ENCODE measurements around the gene GPC5. TPM values are rescaled to one million over a fixed set of nuclear protein-coding genes. Genes with fewer than 3 reads are reported as not detected.

Gene GPC5
- total and polyA plus RNA-seq, 2 of the 13 experiments (the other 11 are each of a cell fraction or from before 2014, with no cell fraction given), result 0.02 to 0.07 TPM

DNA sequence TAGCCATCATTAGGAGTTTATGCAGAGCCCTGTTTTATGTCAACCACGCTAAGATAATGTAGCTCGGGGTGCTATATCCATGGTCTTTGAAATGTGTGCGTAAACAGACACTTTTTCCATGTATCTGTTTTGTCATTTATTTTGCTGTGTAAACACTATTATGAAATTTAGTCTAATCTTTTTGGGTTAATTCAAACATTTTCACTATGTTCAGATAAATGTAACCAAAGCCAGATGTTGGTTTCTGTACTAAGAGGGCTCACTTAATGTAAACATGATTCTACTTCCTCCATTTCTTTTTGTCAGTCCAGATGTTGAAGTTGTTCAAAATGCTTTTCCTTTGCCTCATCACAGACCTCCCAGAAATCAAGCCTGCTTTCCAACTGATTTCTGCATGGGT lies 1328.7 kb downstream of the GPC5 start:
- H2AFZ ChIP-seq (ENCODE audit: low read length), result no peak overlapping the region
- H3K27ac ChIP-seq (ENCODE audit: extremely low read length, insufficient read depth, low read length), result no peak overlapping the region
- H3K9me3 ChIP-seq (ENCODE audit: low read length), result no peaks in the 10 kb centered on the region
- WGBS (ENCODE audit: low lambda C conversion rate), result 2% methylated on average over 3 of the region's 3 CpGs
- ATAC-seq, result no peak
- no peaks in the 10 kb centered on the region for H3K79me2 ChIP-seq (ENCODE audit: insufficient read depth, low read length)
- no peaks in the 10 kb centered on the region for H3K4me1 ChIP-seq (ENCODE audit: insufficient read depth, low read length)
- FAIRE-seq, result no peak
- no peaks in the 10 kb centered on the region; a peak in 1 of 5 replicates for H3K27me3 ChIP-seq (ENCODE audit: control insufficient read depth in 1 of 2, insufficient read depth in 2 of 2, low read length in 2 of 2)
- H3K4me3 ChIP-seq (replicated peaks in 1 of 3; ENCODE audit: insufficient read depth in 1 of 3, low read depth in 2 of 3, low read length in 3 of 3), result no peak overlapping the region
- ChIA-PET POLR2A (no interaction called here), CTCF (ENCODE audit: low intra/inter-chr PET ratio, low total read pairs) (no interaction called here)
- H4K20me1 ChIP-seq (ENCODE audit: insufficient read depth, low read length), result no peaks in the 10 kb centered on the region
- H3K4me2 ChIP-seq (ENCODE audit: low read depth, low read length), result no peak overlapping the region
- no peak for TF ChIP-seq TOE1 (CRISPR knock-in tag; IDR thresholded peaks at IDR 0.05)
- TF ChIP-seq, protein P1, sequence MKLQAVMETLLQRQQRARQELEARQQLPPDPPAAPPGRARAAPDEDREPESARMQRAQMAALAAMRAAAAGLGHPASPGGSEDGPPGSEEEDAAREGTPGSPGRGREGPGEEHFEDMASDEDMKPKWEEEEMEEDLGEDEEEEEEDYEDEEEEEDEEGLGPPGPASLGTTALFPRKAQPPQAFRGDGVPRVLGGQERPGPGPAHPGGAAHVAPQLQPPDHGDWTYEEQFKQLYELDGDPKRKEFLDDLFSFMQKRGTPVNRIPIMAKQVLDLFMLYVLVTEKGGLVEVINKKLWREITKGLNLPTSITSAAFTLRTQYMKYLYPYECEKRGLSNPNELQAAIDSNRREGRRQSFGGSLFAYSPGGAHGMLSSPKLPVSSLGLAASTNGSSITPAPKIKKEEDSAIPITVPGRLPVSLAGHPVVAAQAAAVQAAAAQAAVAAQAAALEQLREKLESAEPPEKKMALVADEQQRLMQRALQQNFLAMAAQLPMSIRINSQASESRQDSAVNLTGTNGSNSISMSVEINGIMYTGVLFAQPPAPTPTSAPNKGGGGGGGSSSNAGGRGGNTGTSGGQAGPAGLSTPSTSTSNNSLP (IDR thresholded peaks at IDR 0.05; ENCODE audit: low read depth, low read length), result no peak
- TF ChIP-seq MXD4 (CRISPR knock-in tag; IDR thresholded peaks at IDR 0.05), result no peak
- TF ChIP-seq ZNF7 (CRISPR knock-in tag; IDR thresholded peaks at IDR 0.05), result no peak
- no peak for TF ChIP-seq BCL6 (CRISPR knock-in tag; IDR thresholded peaks at IDR 0.05)
- TF ChIP-seq ASH2L (IDR thresholded peaks at IDR 0.05; ENCODE audit: insufficient read length, low read depth, low read length), result no peak
- TF ChIP-seq SP140L (CRISPR knock-in tag; IDR thresholded peaks at IDR 0.05; ENCODE audit: borderline replicate concordance), result no peak
- TF ChIP-seq STAG1 (CRISPR knock-in tag; IDR thresholded peaks at IDR 0.05), result no peak
- TF ChIP-seq, protein P2, sequence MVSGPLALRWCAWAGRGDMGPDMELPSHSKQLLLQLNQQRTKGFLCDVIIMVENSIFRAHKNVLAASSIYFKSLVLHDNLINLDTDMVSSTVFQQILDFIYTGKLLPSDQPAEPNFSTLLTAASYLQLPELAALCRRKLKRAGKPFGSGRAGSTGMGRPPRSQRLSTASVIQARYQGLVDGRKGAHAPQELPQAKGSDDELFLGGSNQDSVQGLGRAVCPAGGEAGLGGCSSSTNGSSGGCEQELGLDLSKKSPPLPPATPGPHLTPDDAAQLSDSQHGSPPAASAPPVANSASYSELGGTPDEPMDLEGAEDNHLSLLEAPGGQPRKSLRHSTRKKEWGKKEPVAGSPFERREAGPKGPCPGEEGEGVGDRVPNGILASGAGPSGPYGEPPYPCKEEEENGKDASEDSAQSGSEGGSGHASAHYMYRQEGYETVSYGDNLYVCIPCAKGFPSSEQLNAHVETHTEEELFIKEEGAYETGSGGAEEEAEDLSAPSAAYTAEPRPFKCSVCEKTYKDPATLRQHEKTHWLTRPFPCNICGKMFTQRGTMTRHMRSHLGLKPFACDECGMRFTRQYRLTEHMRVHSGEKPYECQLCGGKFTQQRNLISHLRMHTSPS (CRISPR knock-in tag; IDR thresholded peaks at IDR 0.05; ENCODE audit: low read depth), result no peak
- no peak for TF ChIP-seq AGO2 (optimal IDR thresholded peaks at IDR 0.05; ENCODE audit: low read depth, low read length)
- no peak for TF ChIP-seq ESRRA (CRISPR knock-in tag; IDR thresholded peaks at IDR 0.05; ENCODE audit: low read depth)
- TF ChIP-seq, protein P3, sequence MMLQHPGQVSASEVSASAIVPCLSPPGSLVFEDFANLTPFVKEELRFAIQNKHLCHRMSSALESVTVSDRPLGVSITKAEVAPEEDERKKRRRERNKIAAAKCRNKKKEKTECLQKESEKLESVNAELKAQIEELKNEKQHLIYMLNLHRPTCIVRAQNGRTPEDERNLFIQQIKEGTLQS (CRISPR knock-in tag; IDR thresholded peaks at IDR 0.05), result no peak
- no peak for TF ChIP-seq ZSCAN9 (CRISPR knock-in tag; IDR thresholded peaks at IDR 0.05; ENCODE audit: borderline replicate concordance)
- no peak for TF ChIP-seq RXRA (CRISPR knock-in tag; IDR thresholded peaks at IDR 0.05)
- no peak for TF ChIP-seq HOXA9 (CRISPR knock-in tag; IDR thresholded peaks at IDR 0.05; ENCODE audit: borderline replicate concordance)
- TF ChIP-seq, protein P4, sequence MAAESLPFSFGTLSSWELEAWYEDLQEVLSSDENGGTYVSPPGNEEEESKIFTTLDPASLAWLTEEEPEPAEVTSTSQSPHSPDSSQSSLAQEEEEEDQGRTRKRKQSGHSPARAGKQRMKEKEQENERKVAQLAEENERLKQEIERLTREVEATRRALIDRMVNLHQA (CRISPR knock-in tag; IDR thresholded peaks at IDR 0.05), result no peak
- no peak for TF ChIP-seq SUZ12 (IDR thresholded peaks at IDR 0.05; ENCODE audit: low read depth, low read length)
- DNase-seq (ENCODE audit: low spot score), result no peak
- H3K36me3 ChIP-seq (replicated peaks in 1 of 2; ENCODE audit: control insufficient read depth in 1 of 2, insufficient read depth in 2 of 2, low read length in 2 of 2), result no peaks in the 10 kb centered on the region
- in situ Hi-C loops (cut with HindIII; ENCODE audit: extremely low pct_ligation_motif_present, low pct_unique_long_range_greater_than_20kb) (no loop called here), intact Hi-C loops (cut with micrococcal nuclease; ENCODE audit: unreplicated experiment) (no loop called here)
- H3K9ac ChIP-seq (ENCODE audit: insufficient read depth, low read depth, low read length), result no peak overlapping the region
- no TSS peak for BruUV-seq (replicated peaks)

Data from HepG2 (cell line).